HepG2 (cell line): Measurements from ENCODE around the gene INHA.

ENCODE experiments used
- CTCF ChIP-seq: sonication (generic); formaldehyde crosslinking; IDR thresholded peaks from 2 replicates; pipeline ENCODE4 v1.5.0; 2020; ENCODE audit warnings: mild to moderate bottlenecking, missing genetic modification reagents, moderate library complexity
- FOXO1 ChIP-seq: sonication (generic); formaldehyde crosslinking; IDR thresholded peaks from 2 replicates; pipeline ENCODE4 v1.4.0; 2020; ENCODE audit warnings: missing genetic modification reagents
- UBTF ChIP-seq: sonication (generic); formaldehyde crosslinking; IDR thresholded peaks from 2 replicates; pipeline ENCODE4 v1.4.0; 2020; ENCODE audit warnings: mild to moderate bottlenecking, missing genetic modification reagents
- ZNF292 ChIP-seq: sonication (generic); formaldehyde crosslinking; IDR thresholded peaks from 2 replicates; pipeline ENCODE4 v1.8.1; 2022; ENCODE audit warnings: mild to moderate bottlenecking, low read depth, missing genetic modification reagents, borderline replicate concordance
- ZNF446 ChIP-seq: sonication (generic); formaldehyde crosslinking; IDR thresholded peaks from 2 replicates; pipeline ENCODE4 v1.5.0; 2020; ENCODE audit warnings: mild to moderate bottlenecking, missing genetic modification reagents
- TF ChIP-seq, protein P1 (sequence below): sonication (generic); formaldehyde crosslinking; IDR thresholded peaks from 2 replicates; pipeline ENCODE4 v1.4.0; 2020; ENCODE audit warnings: mild to moderate bottlenecking, missing genetic modification reagents

DNA sequence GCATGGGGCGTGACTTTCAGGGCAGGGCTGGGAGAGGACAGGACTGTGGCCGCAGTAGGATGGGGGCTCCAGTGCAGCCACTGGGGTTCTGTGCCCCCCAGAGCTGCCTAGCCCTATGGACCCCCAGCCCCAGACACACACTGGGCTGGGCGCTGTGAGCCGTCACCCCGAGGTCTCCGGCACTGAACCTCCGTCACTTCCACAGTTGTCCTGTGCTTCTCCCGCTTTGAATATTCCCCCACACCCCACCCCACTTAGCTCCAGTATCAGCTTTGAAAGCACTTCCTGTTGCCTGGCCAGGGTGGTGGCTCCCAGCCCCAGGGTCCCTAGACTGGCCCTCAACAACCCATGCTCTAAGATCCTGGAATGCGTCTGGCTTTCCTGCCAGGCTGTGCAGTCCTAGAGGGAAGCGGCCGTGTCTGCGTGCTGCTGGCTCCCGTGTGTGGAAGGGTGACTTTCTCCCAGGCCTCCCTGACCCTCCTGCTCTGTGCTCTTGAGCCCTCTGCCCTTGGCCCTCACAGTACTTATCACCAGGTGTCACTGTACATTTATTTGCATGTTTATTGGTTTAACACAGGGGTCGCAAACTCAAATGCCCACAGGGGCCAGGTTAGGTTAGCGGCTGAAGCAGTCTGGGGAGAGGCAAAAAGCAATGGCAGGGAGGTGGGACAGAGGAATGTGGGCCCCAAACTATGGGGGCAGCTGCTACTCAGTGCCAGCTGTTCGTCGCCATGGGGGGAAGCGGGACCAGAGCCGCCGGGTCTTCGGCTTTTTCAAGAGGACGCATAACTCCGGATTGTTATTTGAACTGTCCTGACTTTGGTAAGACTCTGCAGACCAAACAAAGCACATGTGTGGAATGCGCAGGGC, 10.7 kb upstream of the INHA start:
- TF ChIP-seq ZNF446 (CRISPR knock-in tag) (0 out of 2 replicates have a peak, but pooled peaks have one; percentile 14), CTCF (peak; percentile 61), ZNF292 (CRISPR knock-in tag) (no peak), FOXO1 (CRISPR knock-in tag) (peak; percentile 24; the same call in 1 of the 2 replicates), UBTF (CRISPR knock-in tag) (no peak; the same call in 1 of the 2 replicates)
- TF ChIP-seq, protein P1, sequence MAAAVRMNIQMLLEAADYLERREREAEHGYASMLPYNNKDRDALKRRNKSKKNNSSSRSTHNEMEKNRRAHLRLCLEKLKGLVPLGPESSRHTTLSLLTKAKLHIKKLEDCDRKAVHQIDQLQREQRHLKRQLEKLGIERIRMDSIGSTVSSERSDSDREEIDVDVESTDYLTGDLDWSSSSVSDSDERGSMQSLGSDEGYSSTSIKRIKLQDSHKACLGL (CRISPR knock-in tag), result no peak
